NT2/D1 (cell line): ENCODE data around the gene SMTNL2.

Experiments used
- YY1 ChIP-seq: IDR thresholded peaks from 2 replicates; pipeline ENCODE4 v1.6.1; 2011; ENCODE audit not compliant: insufficient read length, insufficient read depth
- ZNF274 ChIP-seq: IDR thresholded peaks from 2 replicates; pipeline ENCODE4 v1.6.1; 2011; ENCODE audit warnings: mild to moderate bottlenecking, low read depth, low read length

- TF ChIP-seq ZNF274, result no peak
- TF ChIP-seq YY1, result no peak
These were observed 2.2 kb upstream of the SMTNL2 start for GRCh38 chr17:4582101-4582501.
